ENCODE data around the gene DNAJC21.

Gene DNAJC21

DNA sequence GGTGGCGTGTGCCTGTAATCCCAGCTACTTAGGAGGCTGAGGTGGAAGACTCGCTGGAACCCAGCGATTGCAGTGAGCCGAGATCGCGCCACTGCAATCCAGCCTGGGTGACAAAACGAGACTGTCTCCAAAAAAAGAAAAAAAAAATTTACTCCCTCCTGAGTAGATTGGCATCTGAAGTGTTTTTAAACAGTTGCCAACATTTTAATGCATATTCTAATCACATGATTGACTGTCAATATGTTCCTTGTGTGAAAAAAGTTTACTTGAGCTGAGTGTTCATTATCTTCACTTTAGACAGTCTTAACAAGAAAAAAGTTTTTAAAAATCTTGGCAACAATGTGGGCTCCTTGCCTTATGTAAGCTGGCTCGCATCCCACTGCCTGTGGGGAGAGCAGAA lies 64.6 kb downstream of the DNAJC21 start:
- Histone ChIP-seq H3K27ac (ENCODE audit: low read depth, low read length, poor library complexity, severe bottlenecking) (no peak overlapping the region), H3K4me3 (ENCODE audit: low read depth, low read length, poor library complexity, severe bottlenecking) (no peak overlapping the region), H3K79me2 (ENCODE audit: insufficient read depth, low read length) (no peaks in the 10 kb centered on the region), H3K36me3 (ENCODE audit: insufficient read depth, low read length) (no peaks in the 10 kb centered on the region), H3K27me3 (ENCODE audit: insufficient read depth, low read length) (no peaks in the 10 kb centered on the region), H3K4me1 (ENCODE audit: insufficient read depth, low read length, severe bottlenecking) (no peaks in the 10 kb centered on the region), H3K9me3 (ENCODE audit: low read length) (no peaks in the 10 kb centered on the region), H4K20me1 (ENCODE audit: insufficient read depth, low read length) (no peaks in the 10 kb centered on the region), H3F3A (ENCODE audit: insufficient read depth, low read length) (no peaks in the 10 kb centered on the region), H2AFZ (ENCODE audit: low read length) (no peak overlapping the region), H3K4me2 (ENCODE audit: low read length) (no peak overlapping the region), H3K9me2 (ENCODE audit: low read depth, low read length) (no peaks in the 10 kb centered on the region), H3K9ac (ENCODE audit: low read length) (no peak overlapping the region)
- TF ChIP-seq EZH2 (IDR thresholded peaks at IDR 0.05; ENCODE audit: borderline replicate concordance, low read length) (no peak), CTCF (IDR thresholded peaks at IDR 0.05; ENCODE audit: low read length) (no peak)

DNA sequence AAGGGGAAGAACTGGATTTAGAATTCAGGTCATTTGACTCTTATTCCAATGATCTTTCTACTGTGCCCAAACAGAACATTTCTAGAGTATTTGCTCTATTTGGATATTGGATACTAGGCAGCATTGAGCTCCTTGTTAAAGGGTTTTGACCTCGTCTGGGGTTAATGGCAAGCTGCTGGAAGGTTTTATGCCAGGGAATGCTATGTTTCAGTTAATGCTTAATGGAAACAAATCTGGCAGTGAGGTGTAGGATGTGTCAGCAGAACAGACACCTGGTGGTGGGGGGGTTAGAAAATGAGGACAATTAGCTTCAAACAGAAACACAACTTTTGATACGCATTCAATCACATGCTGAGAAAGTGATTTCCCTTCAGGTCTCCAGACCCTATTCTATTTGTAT lies 66.9 kb downstream of the DNAJC21 start:
- H2AFZ ChIP-seq (ENCODE audit: low read length), result no peak overlapping the region
- H3F3A ChIP-seq (ENCODE audit: insufficient read depth, low read length), result no peaks in the 10 kb centered on the region
- no peaks in the 10 kb centered on the region for H3K36me3 ChIP-seq (ENCODE audit: insufficient read depth, low read length)
- no peaks in the 10 kb centered on the region for H3K4me1 ChIP-seq (ENCODE audit: insufficient read depth, low read length, severe bottlenecking)
- no peaks in the 10 kb centered on the region for H3K9me2 ChIP-seq (ENCODE audit: low read depth, low read length)
- H3K27me3 ChIP-seq (ENCODE audit: insufficient read depth, low read length), result no peaks in the 10 kb centered on the region
- H3K4me2 ChIP-seq (ENCODE audit: low read length), result no peak overlapping the region
- H3K4me3 ChIP-seq (ENCODE audit: low read depth, low read length, poor library complexity, severe bottlenecking), result no peak overlapping the region
- H3K27ac ChIP-seq (ENCODE audit: low read depth, low read length, poor library complexity, severe bottlenecking), result no peak overlapping the region
- TF ChIP-seq CTCF (IDR thresholded peaks at IDR 0.05; ENCODE audit: low read length), result no peak
- no peak for TF ChIP-seq EZH2 (IDR thresholded peaks at IDR 0.05; ENCODE audit: borderline replicate concordance, low read length)
- H3K79me2 ChIP-seq (ENCODE audit: insufficient read depth, low read length), result no peaks in the 10 kb centered on the region
- H4K20me1 ChIP-seq (ENCODE audit: insufficient read depth, low read length), result no peaks in the 10 kb centered on the region
- H3K9me3 ChIP-seq (ENCODE audit: low read length), result no peaks in the 10 kb centered on the region
- no peak overlapping the region for H3K9ac ChIP-seq (ENCODE audit: low read length)

- no peak for TF ChIP-seq EZH2 (IDR thresholded peaks at IDR 0.05; ENCODE audit: borderline replicate concordance, low read length)
- no peak for TF ChIP-seq CTCF (IDR thresholded peaks at IDR 0.05; ENCODE audit: low read length)
- Histone ChIP-seq H3K9me2 (ENCODE audit: low read depth, low read length) (no peaks in the 10 kb centered on the region), H3K27ac (ENCODE audit: low read depth, low read length, poor library complexity, severe bottlenecking) (no peak overlapping the region), H3K4me2 (ENCODE audit: low read length) (no peak overlapping the region), H3K9me3 (ENCODE audit: low read length) (no peaks in the 10 kb centered on the region), H3K27me3 (ENCODE audit: insufficient read depth, low read length) (no peaks in the 10 kb centered on the region), H4K20me1 (ENCODE audit: insufficient read depth, low read length) (no peaks in the 10 kb centered on the region), H3K79me2 (ENCODE audit: insufficient read depth, low read length) (no peaks in the 10 kb centered on the region), H3K4me3 (ENCODE audit: low read depth, low read length, poor library complexity, severe bottlenecking) (no peak overlapping the region), H3F3A (ENCODE audit: insufficient read depth, low read length) (no peaks in the 10 kb centered on the region), H3K36me3 (ENCODE audit: insufficient read depth, low read length) (no peaks in the 10 kb centered on the region), H3K9ac (ENCODE audit: low read length) (no peak overlapping the region), H3K4me1 (ENCODE audit: insufficient read depth, low read length, severe bottlenecking) (no peaks in the 10 kb centered on the region), H2AFZ (ENCODE audit: low read length) (no peak overlapping the region)
These were observed 68.9 kb downstream of the DNAJC21 start for GRCh38 chr5:34998058-34998789.
